Rectal smooth muscle tissue (tissue), 1 donor: ENCODE results near the gene GTF2IRD1.
"Not testable (repeated sequence)": the region's sequence is repeated elsewhere in the genome, so short reads cannot be mapped to it uniquely, and the experiment has no call there.

Source experiments
- H3K27ac ChIP-seq: one replicate; pipeline ENCODE4 v1.7.0; 2013; ENCODE audit warnings: low read depth, low read length, inconsistent platforms
- H3K27me3 ChIP-seq: one replicate; pipeline ENCODE4 v1.7.0; 2013; ENCODE audit warnings: low read length; ENCODE audit not compliant: control insufficient read depth, insufficient read depth
- H3K36me3 ChIP-seq: one replicate; pipeline ENCODE4 v1.7.0; 2013; ENCODE audit warnings: low read length; ENCODE audit not compliant: control insufficient read depth, insufficient read depth
- H3K4me1 ChIP-seq: one replicate; pipeline ENCODE4 v1.7.0; 2013; ENCODE audit warnings: low read length; ENCODE audit not compliant: control insufficient read depth, insufficient read depth
- H3K4me3 ChIP-seq: one replicate; pipeline ENCODE4 v1.7.0; 2013; ENCODE audit warnings: low read length
- H3K9ac ChIP-seq: one replicate; pipeline ENCODE4 v1.7.0; 2013; ENCODE audit warnings: low read length

Gene GTF2IRD1

GRCh38 chr7:74440143-74440542, 13.6 kb upstream of the GTF2IRD1 start:
- not testable (repeated sequence) for H3K36me3 ChIP-seq, H3K9ac ChIP-seq, H3K4me1 ChIP-seq, H3K27ac ChIP-seq, H3K4me3 ChIP-seq, H3K27me3 ChIP-seq

GRCh38 chr7:74441801-74442200, 11.9 kb upstream of the GTF2IRD1 start:
- H3K27ac ChIP-seq: no peak overlapping the region
- H3K36me3 ChIP-seq: no peaks in the 10 kb centered on the region
- H3K27me3 ChIP-seq: no peaks in the 10 kb centered on the region
- no peak overlapping the region for H3K4me3 ChIP-seq
- no peak overlapping the region for H3K9ac ChIP-seq
- H3K4me1 ChIP-seq: no peaks in the 10 kb centered on the region

GRCh38 chr7:74443543-74444247, 10.0 kb upstream of the GTF2IRD1 start:
- Histone ChIP-seq H3K9ac (no peak overlapping the region), H3K4me3 (no peak overlapping the region), H3K36me3 (no peaks in the 10 kb centered on the region), H3K4me1 (no peaks in the 10 kb centered on the region), H3K27ac (no peak overlapping the region), H3K27me3 (no peaks in the 10 kb centered on the region)

- H3K27ac ChIP-seq: no peak overlapping the region
- H3K4me1 ChIP-seq: peaks cover 3% of the 10 kb centered on the region
- H3K36me3 ChIP-seq: no peaks in the 10 kb centered on the region
- no peaks in the 10 kb centered on the region for H3K27me3 ChIP-seq
- no peak overlapping the region for H3K4me3 ChIP-seq
- H3K9ac ChIP-seq: no peak overlapping the region
These were observed 4.6 kb upstream of the GTF2IRD1 start for GRCh38 chr7:74449144-74449543.

GRCh38 chr7:74449809-74450397, 3.8 kb upstream of the GTF2IRD1 start:
- Histone ChIP-seq H3K27me3 (no peaks in the 10 kb centered on the region), H3K4me3 (no peak overlapping the region), H3K27ac (no peak overlapping the region), H3K9ac (no peak overlapping the region), H3K4me1 (peaks cover 6% of the 10 kb centered on the region), H3K36me3 (no peaks in the 10 kb centered on the region)

- Histone ChIP-seq H3K4me3 (peak overlapping the region; percentile 58), H3K27me3 (no peaks in the 10 kb centered on the region), H3K4me1 (peaks cover 8% of the 10 kb centered on the region), H3K27ac (peak overlapping the region; percentile 81), H3K9ac (peak overlapping the region; percentile 62), H3K36me3 (no peaks in the 10 kb centered on the region)
These were observed 871 bp upstream of the GTF2IRD1 start for GRCh38 chr7:74452748-74453321.

- Histone ChIP-seq H3K36me3 (no peaks in the 10 kb centered on the region), H3K27me3 (no peaks in the 10 kb centered on the region), H3K4me1 (peaks cover 8% of the 10 kb centered on the region), H3K4me3 (peak overlapping the region; percentile 58), H3K9ac (peak overlapping the region; percentile 16), H3K27ac (peak overlapping the region; percentile 91)
These were observed 567 bp downstream of the GTF2IRD1 start for GRCh38 chr7:74454021-74454924.

GRCh38 chr7:74454925-74455288, 1.2 kb downstream of the GTF2IRD1 start:
- Histone ChIP-seq H3K9ac (peak overlapping the region; percentile 16), H3K4me1 (peaks cover 8% of the 10 kb centered on the region), H3K4me3 (peak overlapping the region; percentile 58), H3K27me3 (no peaks in the 10 kb centered on the region), H3K36me3 (no peaks in the 10 kb centered on the region), H3K27ac (peak overlapping the region; percentile 91)

- H3K27me3 ChIP-seq: no peaks in the 10 kb centered on the region
- peaks cover 8% of the 10 kb centered on the region for H3K4me1 ChIP-seq
- peak overlapping the region; percentile 91 for H3K27ac ChIP-seq
- H3K9ac ChIP-seq: peak overlapping the region; percentile 16
- H3K36me3 ChIP-seq: no peaks in the 10 kb centered on the region
- H3K4me3 ChIP-seq: peak overlapping the region; percentile 58
These were observed 1.6 kb downstream of the GTF2IRD1 start for GRCh38 chr7:74455291-74455804.

GRCh38 chr7:74455928-74456327, 2.2 kb downstream of the GTF2IRD1 start:
- H3K27ac ChIP-seq: peak overlapping the region; percentile 91
- peaks cover 8% of the 10 kb centered on the region for H3K4me1 ChIP-seq
- H3K36me3 ChIP-seq: no peaks in the 10 kb centered on the region
- H3K27me3 ChIP-seq: no peaks in the 10 kb centered on the region
- no peak overlapping the region for H3K4me3 ChIP-seq
- H3K9ac ChIP-seq: no peak overlapping the region

GRCh38 chr7:74457007-74457406, 3.3 kb downstream of the GTF2IRD1 start:
- Histone ChIP-seq H3K4me1 (peaks cover 8% of the 10 kb centered on the region), H3K4me3 (no peak overlapping the region), H3K36me3 (no peaks in the 10 kb centered on the region), H3K9ac (no peak overlapping the region), H3K27me3 (no peaks in the 10 kb centered on the region), H3K27ac (no peak overlapping the region)
